Measurements from ENCODE around the gene YPEL1.

Gene YPEL1

DNA sequence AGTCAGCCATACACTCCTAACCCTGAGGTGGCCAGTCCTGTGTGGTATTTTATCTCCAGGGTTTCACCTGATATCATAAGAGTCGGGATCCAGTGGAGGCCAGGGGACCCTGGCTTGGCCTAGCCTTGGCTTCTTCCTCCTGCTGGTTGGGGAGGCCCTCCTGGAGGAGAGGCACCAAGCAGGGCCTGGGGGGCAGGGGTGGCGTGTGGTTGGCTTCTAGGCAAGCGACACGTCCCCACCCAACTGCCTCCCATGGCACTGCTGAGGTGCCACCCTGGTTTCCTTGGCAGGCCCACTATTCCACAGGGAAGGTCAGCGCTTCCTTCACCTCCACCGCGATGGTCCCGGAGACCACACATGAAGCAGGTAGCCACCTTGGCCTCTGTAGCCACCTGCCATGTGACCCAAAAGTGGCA lies 49.4 kb downstream of the YPEL1 start:
- peaks cover 39% of the 10 kb centered on the region for H3K36me3 ChIP-seq (ENCODE audit: control insufficient read depth, insufficient read depth, low read length)
- no peaks in the 10 kb centered on the region for H3K27me3 ChIP-seq (replicated peaks; ENCODE audit: control insufficient read depth, insufficient read depth, low read length)
- DNase-seq (ENCODE audit: extremely low read depth, insufficient read length), result no peak
- no peak overlapping the region for H3K4me3 ChIP-seq (replicated peaks; ENCODE audit: low read depth, low read length)
- TF ChIP-seq, protein P1, sequence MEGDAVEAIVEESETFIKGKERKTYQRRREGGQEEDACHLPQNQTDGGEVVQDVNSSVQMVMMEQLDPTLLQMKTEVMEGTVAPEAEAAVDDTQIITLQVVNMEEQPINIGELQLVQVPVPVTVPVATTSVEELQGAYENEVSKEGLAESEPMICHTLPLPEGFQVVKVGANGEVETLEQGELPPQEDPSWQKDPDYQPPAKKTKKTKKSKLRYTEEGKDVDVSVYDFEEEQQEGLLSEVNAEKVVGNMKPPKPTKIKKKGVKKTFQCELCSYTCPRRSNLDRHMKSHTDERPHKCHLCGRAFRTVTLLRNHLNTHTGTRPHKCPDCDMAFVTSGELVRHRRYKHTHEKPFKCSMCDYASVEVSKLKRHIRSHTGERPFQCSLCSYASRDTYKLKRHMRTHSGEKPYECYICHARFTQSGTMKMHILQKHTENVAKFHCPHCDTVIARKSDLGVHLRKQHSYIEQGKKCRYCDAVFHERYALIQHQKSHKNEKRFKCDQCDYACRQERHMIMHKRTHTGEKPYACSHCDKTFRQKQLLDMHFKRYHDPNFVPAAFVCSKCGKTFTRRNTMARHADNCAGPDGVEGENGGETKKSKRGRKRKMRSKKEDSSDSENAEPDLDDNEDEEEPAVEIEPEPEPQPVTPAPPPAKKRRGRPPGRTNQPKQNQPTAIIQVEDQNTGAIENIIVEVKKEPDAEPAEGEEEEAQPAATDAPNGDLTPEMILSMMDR (IDR thresholded peaks at IDR 0.05; ENCODE audit: insufficient read depth, low read length, poor library complexity, severe bottlenecking), result no peak

DNA sequence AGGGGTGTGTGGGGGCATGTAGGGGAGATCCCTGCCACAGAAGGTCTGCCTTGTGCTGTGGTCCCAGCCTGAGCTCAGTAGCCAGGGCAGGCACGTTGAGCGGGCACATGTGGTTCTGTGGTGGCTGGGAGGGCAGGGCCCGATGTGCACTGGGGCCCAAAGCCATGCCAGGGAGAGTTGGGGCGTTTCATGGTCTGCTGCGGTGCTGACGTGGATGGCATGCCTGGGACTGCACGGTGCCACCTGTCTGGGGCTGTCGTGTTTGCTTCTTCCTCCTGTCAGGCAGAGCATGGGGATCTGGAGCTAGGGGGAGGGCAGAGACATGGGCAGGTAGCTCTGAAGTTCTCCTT lies 50.5 kb downstream of the YPEL1 start:
- Histone ChIP-seq H3K36me3 (ENCODE audit: control insufficient read depth, insufficient read depth, low read length) (peaks cover 42% of the 10 kb centered on the region), H3K4me3 (replicated peaks; ENCODE audit: low read depth, low read length) (no peak overlapping the region), H3K27me3 (replicated peaks; ENCODE audit: control insufficient read depth, insufficient read depth, low read length) (no peaks in the 10 kb centered on the region)
- DNase-seq (ENCODE audit: extremely low read depth, insufficient read length), result no peak
- TF ChIP-seq, protein P1 (IDR thresholded peaks at IDR 0.05; ENCODE audit: insufficient read depth, low read length, poor library complexity, severe bottlenecking), result no peak

DNA sequence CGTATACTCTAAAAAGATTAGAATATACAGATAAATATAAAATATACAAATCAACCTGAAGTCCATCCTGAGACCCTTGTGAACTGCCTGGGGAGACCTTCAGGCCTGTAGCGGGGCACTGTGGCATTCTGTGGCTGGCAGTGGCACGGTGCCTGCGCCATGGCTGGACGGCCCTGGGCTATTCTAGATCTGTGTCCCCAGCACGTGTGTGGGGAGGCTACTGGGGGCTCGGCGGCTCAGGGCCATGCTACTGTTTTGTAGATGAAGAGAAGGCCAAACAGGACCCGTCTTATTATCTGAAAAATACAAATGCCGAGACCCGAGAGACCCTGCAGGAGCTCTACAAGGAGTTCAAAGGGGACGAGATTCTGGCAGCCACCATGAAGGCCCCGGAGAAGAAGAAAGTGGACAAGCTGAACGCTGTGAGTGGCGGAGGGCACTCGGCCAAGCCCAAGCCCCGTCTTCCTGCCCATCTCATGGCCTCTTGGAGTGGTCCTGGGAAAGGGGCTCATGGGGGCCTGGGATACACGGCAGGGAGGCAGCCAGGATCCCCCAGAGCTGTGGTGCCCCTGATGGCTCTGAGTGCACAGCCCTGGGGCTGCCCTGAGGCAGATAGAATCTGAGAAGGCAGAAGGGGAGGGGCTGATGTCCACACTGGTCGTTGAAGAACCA lies 51.0 kb downstream of the YPEL1 start:
- TF ChIP-seq, protein P1 (IDR thresholded peaks at IDR 0.05; ENCODE audit: insufficient read depth, low read length, poor library complexity, severe bottlenecking), result no peak
- no peak for DNase-seq (ENCODE audit: extremely low read depth, insufficient read length)
- Histone ChIP-seq H3K4me3 (replicated peaks; ENCODE audit: low read depth, low read length) (no peak overlapping the region), H3K36me3 (ENCODE audit: control insufficient read depth, insufficient read depth, low read length) (peaks cover 39% of the 10 kb centered on the region), H3K27me3 (replicated peaks; ENCODE audit: control insufficient read depth, insufficient read depth, low read length) (no peaks in the 10 kb centered on the region)

DNA sequence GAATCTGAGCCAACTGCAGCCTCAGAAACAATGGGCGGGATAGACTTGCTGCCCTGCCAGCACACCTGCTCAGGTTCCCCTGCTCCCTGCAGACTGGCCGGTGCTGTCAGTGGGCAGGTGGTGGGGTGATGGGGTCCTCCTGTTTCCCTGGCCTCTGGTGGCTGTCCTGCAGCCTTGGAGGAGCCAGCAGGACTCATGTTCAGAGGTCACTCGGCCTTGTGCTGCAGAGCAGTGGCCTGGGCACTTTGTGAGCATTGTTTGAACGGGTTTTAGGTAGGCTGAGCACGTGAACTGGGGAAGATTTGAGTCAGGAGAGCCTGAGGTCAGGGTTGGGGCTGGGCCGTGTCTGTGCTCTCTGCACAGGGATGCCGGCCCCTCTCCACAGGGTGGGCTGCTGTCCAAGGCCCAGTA lies 52.2 kb downstream of the YPEL1 start:
- Histone ChIP-seq H3K36me3 (ENCODE audit: control insufficient read depth, insufficient read depth, low read length) (peaks cover 33% of the 10 kb centered on the region), H3K27me3 (replicated peaks; ENCODE audit: control insufficient read depth, insufficient read depth, low read length) (no peaks in the 10 kb centered on the region), H3K4me3 (replicated peaks; ENCODE audit: low read depth, low read length) (no peak overlapping the region)
- TF ChIP-seq, protein P1 (IDR thresholded peaks at IDR 0.05; ENCODE audit: insufficient read depth, low read length, poor library complexity, severe bottlenecking), result no peak
- no peak for DNase-seq (ENCODE audit: extremely low read depth, insufficient read length)

DNA sequence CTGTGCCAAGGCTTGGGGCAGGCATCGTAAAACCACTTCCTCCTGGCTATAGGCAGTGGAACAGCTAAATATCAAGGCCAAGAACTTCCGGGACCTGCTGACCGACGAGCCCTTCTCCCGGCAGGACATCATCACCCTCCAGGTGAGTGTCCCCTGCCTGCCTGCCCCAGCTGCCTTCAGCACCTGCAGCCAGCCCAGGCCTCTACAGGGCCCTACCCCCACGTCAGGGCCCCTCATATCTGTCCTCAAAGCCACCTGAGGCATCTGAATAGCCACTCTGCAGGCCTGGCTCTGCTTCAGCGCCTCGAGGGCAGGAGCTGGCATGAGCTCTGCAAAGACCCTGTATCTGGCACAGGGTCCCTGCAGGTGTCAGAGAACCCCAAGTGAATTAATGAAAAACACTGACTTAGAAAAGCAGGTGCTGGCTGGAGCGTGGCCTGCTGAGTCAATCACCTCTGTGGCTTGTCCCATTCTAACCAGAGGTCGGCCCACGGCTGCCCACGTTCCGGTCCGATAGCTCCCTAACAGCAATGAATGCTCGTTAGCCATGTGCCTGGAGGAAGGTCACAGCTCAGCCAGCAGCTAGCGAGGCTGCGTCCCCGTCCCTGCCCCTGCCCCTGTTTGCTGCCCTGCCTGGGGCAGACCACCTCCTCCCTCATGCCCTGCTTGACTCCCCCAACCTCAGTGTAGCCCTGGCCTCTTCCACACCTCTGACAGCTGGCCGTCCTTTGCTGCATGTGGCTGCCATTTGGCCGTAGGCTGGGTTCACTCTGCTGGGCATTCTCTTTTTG lies 53.0 kb downstream of the YPEL1 start:
- Histone ChIP-seq H3K27me3 (replicated peaks; ENCODE audit: control insufficient read depth, insufficient read depth, low read length) (no peaks in the 10 kb centered on the region), H3K36me3 (ENCODE audit: control insufficient read depth, insufficient read depth, low read length) (peaks cover 31% of the 10 kb centered on the region), H3K4me3 (replicated peaks; ENCODE audit: low read depth, low read length) (no peak overlapping the region)
- TF ChIP-seq, protein P1 (IDR thresholded peaks at IDR 0.05; ENCODE audit: insufficient read depth, low read length, poor library complexity, severe bottlenecking), result no peak
- no peak for DNase-seq (ENCODE audit: extremely low read depth, insufficient read length)
